Measurements from ENCODE around the gene SLC5A11. TPM values are rescaled to one million over a fixed set of nuclear protein-coding genes. Genes with fewer than 3 reads are reported as not detected.

Gene SLC5A11
- polyA plus RNA-seq, 1 experiment, result not detected

DNA sequence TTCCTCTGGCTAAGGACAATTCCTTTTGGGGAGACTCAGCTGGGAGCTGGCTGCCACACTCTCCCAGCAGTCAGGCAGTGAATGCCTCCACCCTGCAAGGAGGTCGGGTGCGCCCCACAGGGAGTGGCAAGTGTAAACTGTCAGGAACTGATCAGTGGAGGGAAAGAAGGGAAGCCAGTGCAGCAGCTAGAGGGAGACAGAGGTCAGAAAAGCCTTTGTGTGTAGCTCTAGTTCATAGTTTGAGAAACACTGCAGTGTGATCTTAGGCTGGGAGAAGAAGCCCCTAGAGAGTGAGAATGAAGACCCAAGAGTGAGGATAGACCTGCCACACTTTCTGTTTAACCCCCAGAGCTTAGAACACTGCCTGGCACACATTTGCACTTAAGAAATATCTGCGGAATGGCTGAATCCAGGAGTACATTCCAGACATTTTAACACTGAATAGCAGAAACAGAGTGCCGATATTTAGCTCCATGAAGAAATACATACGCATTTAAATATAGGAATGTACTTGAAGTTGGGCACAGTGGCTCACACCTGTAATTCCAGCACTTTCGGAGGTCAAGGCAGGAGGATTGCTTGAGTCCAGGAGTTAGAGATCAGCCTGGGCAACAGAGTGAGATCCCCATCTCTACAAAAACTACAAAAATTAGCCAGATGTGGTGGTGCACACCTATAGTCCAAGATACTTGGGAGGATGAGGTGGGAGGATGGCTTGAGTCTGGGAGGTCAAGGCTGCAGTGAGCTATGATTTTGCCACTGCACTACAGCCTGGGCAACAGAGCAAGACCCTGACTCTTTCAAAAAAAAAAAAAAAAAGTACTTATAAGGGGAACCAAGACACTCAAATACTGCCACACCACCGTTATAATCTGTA lies 11.1 kb upstream of the SLC5A11 start:
- Histone ChIP-seq H3K27ac (ENCODE audit: low read depth, low read length) (no peak overlapping the region), H3K9me3 (ENCODE audit: control insufficient read depth, insufficient read depth, low read length) (no peaks in the 10 kb centered on the region), H3K27me3 (ENCODE audit: control insufficient read depth, insufficient read depth, low read length) (no peaks in the 10 kb centered on the region), H3K4me3 (ENCODE audit: low read depth, low read length) (no peak overlapping the region)
- TF ChIP-seq CTCF (IDR thresholded peaks at IDR 0.05; ENCODE audit: low read depth, low read length), result peak; percentile 84
- ChIA-PET POLR2A (no interaction called here), CTCF (interaction anchor here (0.6 to 1.4 kb wide), 26 partner anchors 9 to 1377 kb away, joined by 3 to 14 read pairs (median 4); no protein-coding TSS in a partner anchor)
- DNase-seq (ENCODE audit: low read depth, low spot score), result no peak

DNA sequence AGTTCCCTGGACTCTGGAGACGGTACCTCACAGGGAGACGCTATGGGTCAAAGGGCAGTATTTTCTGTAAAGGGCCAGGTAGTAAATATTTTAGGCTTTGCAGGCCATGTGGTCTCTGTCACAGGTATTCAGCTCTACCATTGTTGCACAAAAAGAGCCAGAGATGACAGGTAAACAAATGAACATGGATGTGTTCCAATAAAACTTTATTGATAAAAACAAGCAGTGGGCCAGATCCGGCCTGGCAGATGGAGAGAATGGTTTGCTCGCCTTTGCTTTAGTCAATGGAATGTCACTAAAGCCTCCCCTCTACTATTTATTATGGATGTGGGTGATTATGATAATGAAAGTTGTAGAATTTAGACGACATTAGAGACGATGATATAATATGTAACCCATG lies 8.9 kb upstream of the SLC5A11 start:
- no peak for TF ChIP-seq CTCF (IDR thresholded peaks at IDR 0.05; ENCODE audit: low read depth, low read length)
- Histone ChIP-seq H3K9me3 (ENCODE audit: control insufficient read depth, insufficient read depth, low read length) (no peaks in the 10 kb centered on the region), H3K27me3 (ENCODE audit: control insufficient read depth, insufficient read depth, low read length) (no peaks in the 10 kb centered on the region), H3K27ac (ENCODE audit: low read depth, low read length) (no peak overlapping the region), H3K4me3 (ENCODE audit: low read depth, low read length) (no peak overlapping the region)
- ChIA-PET POLR2A (no interaction called here), CTCF (interaction anchor here (0.7 to 1.0 kb wide), 2 partner anchors 69 to 388 kb away, joined by 3 to 5 read pairs; no protein-coding TSS in a partner anchor)
- DNase-seq (ENCODE audit: low read depth, low spot score), result no peak

GRCh38 chr16:24837969-24838368 lies 7.8 kb upstream of the SLC5A11 start:
- no peaks in the 10 kb centered on the region for H3K27me3 ChIP-seq (ENCODE audit: control insufficient read depth, insufficient read depth, low read length)
- H3K9me3 ChIP-seq (ENCODE audit: control insufficient read depth, insufficient read depth, low read length), result no peaks in the 10 kb centered on the region
- no peak overlapping the region for H3K4me3 ChIP-seq (ENCODE audit: low read depth, low read length)
- no peak overlapping the region for H3K27ac ChIP-seq (ENCODE audit: low read depth, low read length)
- no peak for DNase-seq (ENCODE audit: low read depth, low spot score)
- CTCF ChIA-PET, result interaction anchor here (1.1 to 1.4 kb wide), 2 partner anchors 21 to 258 kb away, joined by 3 to 4 read pairs; no protein-coding TSS in a partner anchor
- TF ChIP-seq CTCF (IDR thresholded peaks at IDR 0.05; ENCODE audit: low read depth, low read length), result no peak
- POLR2A ChIA-PET, result interaction anchor here (0.6 kb wide), 1 partner anchor 252 kb away, joined by 8 read pairs; no protein-coding TSS in a partner anchor

DNA sequence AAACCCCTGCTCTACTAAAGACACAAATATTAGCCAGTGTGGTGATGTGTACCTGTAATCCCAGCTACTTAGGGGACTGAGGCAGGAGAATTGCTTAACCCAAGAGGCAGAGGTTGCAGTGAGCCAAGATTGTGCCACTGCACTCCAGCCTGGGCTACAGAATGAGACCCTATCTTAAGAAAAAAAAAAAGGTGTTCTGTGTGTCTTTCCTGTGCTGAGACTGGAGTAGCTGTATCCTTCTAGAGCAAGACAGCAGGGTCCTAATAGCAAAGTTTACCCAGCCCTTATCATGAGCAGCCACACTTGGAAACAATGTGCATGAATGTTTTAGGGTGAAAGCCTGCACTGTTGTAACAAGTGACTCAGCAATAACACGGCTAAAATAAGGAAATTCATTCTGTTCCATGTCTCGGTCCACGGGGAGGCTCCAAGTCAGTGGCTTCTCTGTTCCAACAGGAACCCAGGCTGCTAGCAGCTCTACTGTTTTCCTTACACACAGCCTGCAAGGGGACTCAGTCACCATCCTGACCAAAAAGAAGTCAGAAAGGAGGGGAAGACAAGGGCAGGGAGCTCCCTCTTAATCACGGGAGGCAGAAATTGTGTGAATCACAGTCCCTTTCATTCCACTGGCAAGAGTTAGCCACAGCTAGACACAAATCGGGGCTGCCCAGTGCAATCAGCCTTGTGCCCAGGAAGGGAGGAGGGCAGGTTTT lies 7.1 kb upstream of the SLC5A11 start:
- 0 out of 2 replicates have a peak overlapping the region, but pooled peaks have one; percentile 20 for H3K4me3 ChIP-seq (ENCODE audit: low read depth, low read length)
- no peaks in the 10 kb centered on the region for H3K9me3 ChIP-seq (ENCODE audit: control insufficient read depth, insufficient read depth, low read length)
- ChIA-PET CTCF (interaction anchor here (0.6 to 2.1 kb wide), 4 partner anchors 20 to 387 kb away, joined by 3 to 6 read pairs (median 4); no protein-coding TSS in a partner anchor), POLR2A (interaction anchor here (0.6 to 1.2 kb wide), 3 partner anchors 213 to 268 kb away, joined by 3 to 9 read pairs (median 8); no protein-coding TSS in a partner anchor)
- H3K27ac ChIP-seq (ENCODE audit: low read depth, low read length), result peak overlapping the region; percentile 87
- no peak for DNase-seq (ENCODE audit: low read depth, low spot score)
- no peak for TF ChIP-seq CTCF (IDR thresholded peaks at IDR 0.05; ENCODE audit: low read depth, low read length)
- no peaks in the 10 kb centered on the region for H3K27me3 ChIP-seq (ENCODE audit: control insufficient read depth, insufficient read depth, low read length)

All from AG04450 (cell line).